ENCODE results near the gene PCDHB15.
"Not testable (repeated sequence)": the region's sequence is repeated elsewhere in the genome, so short reads cannot be mapped to it uniquely, and the experiment has no call there.

GRCh38 chr5:141216035-141216434 is 29.2 kb upstream of the PCDHB15 start:
- TF ChIP-seq POLR2A, CTCF, EP300 (IDR thresholded peaks at IDR 0.05): not testable (repeated sequence)

Data from sigmoid colon (tissue), 4 donors.